KMS-11 (cell line): Measurements from ENCODE around the gene AP5Z1.

Experiments
- H2AFZ ChIP-seq: fragments of 200-600 bp; sonication (generic); 2 replicates; pipeline ENCODE4 v1.6.1; 2016; ENCODE audit warnings: antibody characterized with exemption, mixed run types, low read depth
- H3K27ac ChIP-seq: fragments of 200-600 bp; sonication (generic); 2 replicates; pipeline ENCODE4 v1.6.1; 2016; ENCODE audit warnings: mild to moderate bottlenecking, mixed run types
- H3K27me3 ChIP-seq: fragments of 200-600 bp; sonication (generic); 2 replicates; pipeline ENCODE4 v1.6.1; 2017; ENCODE audit warnings: mild to moderate bottlenecking, low read depth, mixed run types, moderate library complexity; ENCODE audit not compliant: insufficient read depth
- H3K36me3 ChIP-seq: fragments of 200-600 bp; sonication (generic); 2 replicates; pipeline ENCODE4 v1.6.1; 2017; ENCODE audit warnings: mild to moderate bottlenecking, mixed run types; ENCODE audit not compliant: insufficient read depth
- H3K4me1 ChIP-seq: fragments of 200-600 bp; sonication (generic); 2 replicates; pipeline ENCODE4 v1.6.1; 2016; ENCODE audit warnings: mild to moderate bottlenecking, low read depth, mixed run types; ENCODE audit not compliant: poor library complexity, severe bottlenecking
- H3K4me2 ChIP-seq: fragments of 200-600 bp; sonication (generic); 2 replicates; pipeline ENCODE4 v1.7.0; 2016; ENCODE audit warnings: mild to moderate bottlenecking, mixed run types
- H3K4me3 ChIP-seq: fragments of 200-600 bp; sonication (generic); IDR thresholded peaks from 2 replicates; pipeline ENCODE4 v1.6.1; 2017; ENCODE audit warnings: low read depth, low read length, mixed read lengths; ENCODE audit not compliant: insufficient read depth
- H3K79me2 ChIP-seq: fragments of 200-600 bp; sonication (generic); 2 replicates; pipeline ENCODE4 v1.6.1; 2016; ENCODE audit warnings: low read depth, mixed run types; ENCODE audit not compliant: insufficient read depth
- H3K9ac ChIP-seq: fragments of 200-600 bp; sonication (generic); 2 replicates; pipeline ENCODE4 v1.6.1; 2016; ENCODE audit warnings: mild to moderate bottlenecking, mixed run types
- H4K20me1 ChIP-seq: fragments of 200-600 bp; sonication (generic); 2 replicates; pipeline ENCODE4 v1.6.1; 2016; ENCODE audit warnings: mild to moderate bottlenecking, mixed run types; ENCODE audit not compliant: insufficient read depth
- CTCF ChIP-seq: fragments of 200-600 bp; sonication (generic); conservative IDR thresholded peaks from 2 replicates; pipeline ENCODE4 v1.6.1; 2017; ENCODE audit warnings: low read depth, mild to moderate bottlenecking, antibody characterized with exemption, low read length, moderate library complexity, mixed read lengths

Gene AP5Z1

GRCh38 chr7:4770886-4771285 lies 4.5 kb upstream of the AP5Z1 start:
- Histone ChIP-seq H4K20me1 (no peaks in the 10 kb centered on the region), H3K27ac (no peak overlapping the region), H3K4me1 (peaks cover 7% of the 10 kb centered on the region), H3K79me2 (peaks cover 3% of the 10 kb centered on the region), H2AFZ (no peak overlapping the region), H3K4me3 (no peak overlapping the region), H3K36me3 (no peaks in the 10 kb centered on the region), H3K9ac (no peak overlapping the region), H3K4me2 (no peak overlapping the region), H3K27me3 (no peaks in the 10 kb centered on the region)
- no peak for TF ChIP-seq CTCF

GRCh38 chr7:4771737-4772136 lies 3.7 kb upstream of the AP5Z1 start:
- Histone ChIP-seq H3K79me2 (peaks cover 12% of the 10 kb centered on the region), H3K36me3 (no peaks in the 10 kb centered on the region), H3K4me1 (peaks cover 11% of the 10 kb centered on the region), H3K27ac (no peak overlapping the region), H4K20me1 (no peaks in the 10 kb centered on the region), H3K4me3 (no peak overlapping the region), H2AFZ (no peak overlapping the region), H3K9ac (no peak overlapping the region), H3K4me2 (no peak overlapping the region), H3K27me3 (no peaks in the 10 kb centered on the region)
- TF ChIP-seq CTCF: no peak

- no peak for TF ChIP-seq CTCF
- no peaks in the 10 kb centered on the region for H3K36me3 ChIP-seq
- no peaks in the 10 kb centered on the region for H3K27me3 ChIP-seq
- no peak overlapping the region for H3K27ac ChIP-seq
- no peak overlapping the region for H3K4me3 ChIP-seq
- peaks cover 14% of the 10 kb centered on the region for H3K4me1 ChIP-seq
- H3K9ac ChIP-seq: no peak overlapping the region
- H2AFZ ChIP-seq: no peak overlapping the region
- no peaks in the 10 kb centered on the region for H4K20me1 ChIP-seq
- no peak overlapping the region for H3K4me2 ChIP-seq
- peaks cover 16% of the 10 kb centered on the region for H3K79me2 ChIP-seq
Measured at GRCh38 chr7:4772306-4772705, 3.1 kb upstream of the AP5Z1 start.

- peak overlapping the region; percentile 95; the same call in 1 of the 2 replicates for H3K27ac ChIP-seq
- peak overlapping the region; percentile 86 for H3K4me2 ChIP-seq
- peaks cover 28% of the 10 kb centered on the region for H3K79me2 ChIP-seq
- peak overlapping the region; percentile 89; the same call in 1 of the 2 replicates for H3K9ac ChIP-seq
- peaks cover 14% of the 10 kb centered on the region for H3K4me1 ChIP-seq
- H2AFZ ChIP-seq: no peak overlapping the region
- H3K36me3 ChIP-seq: no peaks in the 10 kb centered on the region
- no peaks in the 10 kb centered on the region for H4K20me1 ChIP-seq
- no peak for TF ChIP-seq CTCF
- no peak overlapping the region for H3K4me3 ChIP-seq
- no peaks in the 10 kb centered on the region for H3K27me3 ChIP-seq
Measured at GRCh38 chr7:4774007-4774406, 1.4 kb upstream of the AP5Z1 start.
